Measurements from ENCODE around the gene SMURF1.

GRCh38 chr7:99096124-99096887 is 47.6 kb downstream of the SMURF1 start:
- TF ChIP-seq CTCF (IDR thresholded peaks at IDR 0.05) (no peak), POLR2A (IDR thresholded peaks at IDR 0.05) (no peak)
